Measurements from ENCODE around the gene TGFA. TPM values are rescaled to one million over a fixed set of nuclear protein-coding genes. Genes with fewer than 3 reads are reported as not detected.

Gene TGFA
- total and polyA plus RNA-seq, 2 donors from 2014 or later = 8.3 to 30.8 TPM

GRCh38 chr2:70508711-70509462 is 44.7 kb downstream of the TGFA start:
- Histone ChIP-seq H3K4me1 (ENCODE audit: control insufficient read depth in 2 of 3, insufficient read depth in 2 of 3, low read depth in 1 of 3, low read length in 3 of 3) (peaks cover 0 to 2% (median 0%) of the 10 kb centered on the region in 3 donors), H3K4me3 (ENCODE audit: low read length in 3 of 3) (no peak overlapping the region), H3K9me3 (ENCODE audit: control insufficient read depth in 2 of 3, insufficient read depth in 1 of 3, low read length in 3 of 3) (no peaks in the 10 kb centered on the region), H3K36me3 (ENCODE audit: control insufficient read depth in 2 of 3, insufficient read depth in 3 of 3, low read length in 3 of 3) (no peaks in the 10 kb centered on the region), H3K27me3 (ENCODE audit: control insufficient read depth, insufficient read depth, low read length) (no peaks in the 10 kb centered on the region), H3K9ac (ENCODE audit: low read length in 3 of 3) (no peak overlapping the region), H3K27ac (ENCODE audit: low read depth in 2 of 2, low read length in 2 of 2) (no peak overlapping the region)
- no peak for FAIRE-seq
- TF ChIP-seq, protein P1, sequence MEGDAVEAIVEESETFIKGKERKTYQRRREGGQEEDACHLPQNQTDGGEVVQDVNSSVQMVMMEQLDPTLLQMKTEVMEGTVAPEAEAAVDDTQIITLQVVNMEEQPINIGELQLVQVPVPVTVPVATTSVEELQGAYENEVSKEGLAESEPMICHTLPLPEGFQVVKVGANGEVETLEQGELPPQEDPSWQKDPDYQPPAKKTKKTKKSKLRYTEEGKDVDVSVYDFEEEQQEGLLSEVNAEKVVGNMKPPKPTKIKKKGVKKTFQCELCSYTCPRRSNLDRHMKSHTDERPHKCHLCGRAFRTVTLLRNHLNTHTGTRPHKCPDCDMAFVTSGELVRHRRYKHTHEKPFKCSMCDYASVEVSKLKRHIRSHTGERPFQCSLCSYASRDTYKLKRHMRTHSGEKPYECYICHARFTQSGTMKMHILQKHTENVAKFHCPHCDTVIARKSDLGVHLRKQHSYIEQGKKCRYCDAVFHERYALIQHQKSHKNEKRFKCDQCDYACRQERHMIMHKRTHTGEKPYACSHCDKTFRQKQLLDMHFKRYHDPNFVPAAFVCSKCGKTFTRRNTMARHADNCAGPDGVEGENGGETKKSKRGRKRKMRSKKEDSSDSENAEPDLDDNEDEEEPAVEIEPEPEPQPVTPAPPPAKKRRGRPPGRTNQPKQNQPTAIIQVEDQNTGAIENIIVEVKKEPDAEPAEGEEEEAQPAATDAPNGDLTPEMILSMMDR (IDR thresholded peaks at IDR 0.05; ENCODE audit: borderline replicate concordance, extremely low read depth, insufficient read depth) = no peak
- intact Hi-C loops (cut with DNase I) = no loop called here
- no peak for DNase-seq

DNA sequence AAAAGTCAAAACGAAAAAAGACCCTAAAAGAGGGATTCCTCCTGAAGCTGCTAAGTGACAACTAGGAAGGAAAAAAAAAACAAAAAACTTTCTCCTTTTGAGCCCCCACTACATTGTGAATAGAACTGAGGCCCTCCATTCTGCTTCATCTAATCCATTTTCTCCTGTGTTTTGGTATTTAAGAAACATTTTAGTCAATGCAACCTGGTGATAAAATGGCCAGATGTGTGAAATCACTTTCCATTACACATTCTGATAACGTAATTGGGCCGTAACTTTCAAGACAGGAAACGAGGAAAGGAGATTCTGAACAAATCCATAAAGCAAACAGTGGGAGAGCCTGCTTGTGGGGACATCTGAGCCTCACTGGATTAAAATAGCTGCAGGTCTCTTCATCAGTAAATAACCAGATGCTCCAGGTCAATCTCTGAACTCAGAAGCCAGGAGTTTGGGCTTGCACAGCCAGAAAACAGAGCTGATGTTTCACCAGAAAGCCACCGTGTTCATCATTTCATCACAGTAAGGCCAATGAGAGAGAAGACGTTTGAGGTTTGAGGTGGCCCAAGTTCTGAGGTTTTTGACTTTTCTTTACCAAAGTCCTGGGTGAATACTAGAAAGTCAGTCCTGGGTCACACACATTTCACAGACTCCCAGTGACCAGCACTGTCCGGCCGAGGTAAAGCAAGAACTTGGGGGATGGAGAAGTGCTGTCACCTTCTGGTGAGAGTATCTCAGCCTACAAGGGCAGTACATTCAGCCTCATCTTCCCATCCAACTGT is 47.8 kb downstream of the TGFA start:
- FAIRE-seq (no peak), DNase-seq (no peak)
- Histone ChIP-seq H3K9me3 (ENCODE audit: control insufficient read depth in 2 of 3, insufficient read depth in 1 of 3, low read length in 3 of 3) (no peaks in the 10 kb centered on the region), H3K4me1 (ENCODE audit: control insufficient read depth in 2 of 3, insufficient read depth in 2 of 3, low read depth in 1 of 3, low read length in 3 of 3) (no peaks in the 10 kb centered on the region), H3K36me3 (ENCODE audit: control insufficient read depth in 2 of 3, insufficient read depth in 3 of 3, low read length in 3 of 3) (no peaks in the 10 kb centered on the region), H3K4me3 (ENCODE audit: low read length in 3 of 3) (no peak overlapping the region), H3K27me3 (ENCODE audit: control insufficient read depth, insufficient read depth, low read length) (no peaks in the 10 kb centered on the region), H3K27ac (ENCODE audit: low read depth in 2 of 2, low read length in 2 of 2) (no peak overlapping the region), H3K9ac (ENCODE audit: low read length in 3 of 3) (no peak overlapping the region)
- TF ChIP-seq, protein P1 (IDR thresholded peaks at IDR 0.05; ENCODE audit: borderline replicate concordance, extremely low read depth, insufficient read depth) = no peak
- intact Hi-C loops (cut with DNase I) = no loop called here

- H3K27me3 ChIP-seq (ENCODE audit: control insufficient read depth, insufficient read depth, low read length) = no peaks in the 10 kb centered on the region
- no peak overlapping the region for H3K9ac ChIP-seq (ENCODE audit: low read length in 3 of 3)
- H3K36me3 ChIP-seq (ENCODE audit: control insufficient read depth in 2 of 3, insufficient read depth in 3 of 3, low read length in 3 of 3) = no peaks in the 10 kb centered on the region
- H3K9me3 ChIP-seq (ENCODE audit: control insufficient read depth in 2 of 3, insufficient read depth in 1 of 3, low read length in 3 of 3) = no peaks in the 10 kb centered on the region
- H3K27ac ChIP-seq (ENCODE audit: low read depth in 2 of 2, low read length in 2 of 2) = no peak overlapping the region
- FAIRE-seq (no peak), DNase-seq (no peak)
- TF ChIP-seq, protein P1 (IDR thresholded peaks at IDR 0.05; ENCODE audit: borderline replicate concordance, extremely low read depth, insufficient read depth) = no peak
- H3K4me1 ChIP-seq (ENCODE audit: control insufficient read depth in 2 of 3, insufficient read depth in 2 of 3, low read depth in 1 of 3, low read length in 3 of 3) = no peaks in the 10 kb centered on the region
- intact Hi-C loops (cut with DNase I) = no loop called here
- H3K4me3 ChIP-seq (ENCODE audit: low read length in 3 of 3) = no peak overlapping the region
These were observed 48.9 kb downstream of the TGFA start for GRCh38 chr2:70504750-70505149.

All from kidney (tissue), 14 donors.